GF-D8 (cell line): ENCODE data around the gene EGFR.

ENCODE experiments used
- DNase-seq: peaks from one replicate; lab custom pipeline; 2025; lab: John Stamatoyannopoulos, UW

The EGFR gene

GRCh38 chr7:55081472-55082227, 62.8 kb downstream of the EGFR start:
- DNase-seq: no peak

GRCh38 chr7:55082228-55082603, 63.4 kb downstream of the EGFR start:
- no peak for DNase-seq

- no peak for DNase-seq
These were observed 64.4 kb downstream of the EGFR start for GRCh38 chr7:55083206-55083605.

- no peak for DNase-seq
These were observed 65.5 kb downstream of the EGFR start for GRCh38 chr7:55084307-55084706.

GRCh38 chr7:55085511-55086412, 66.9 kb downstream of the EGFR start:
- DNase-seq: no peak

- DNase-seq: no peak
These were observed 67.8 kb downstream of the EGFR start for GRCh38 chr7:55086413-55087201.

- no peak for DNase-seq
These were observed 68.7 kb downstream of the EGFR start for GRCh38 chr7:55087521-55087961.

GRCh38 chr7:55088107-55088506, 69.3 kb downstream of the EGFR start:
- no peak for DNase-seq

GRCh38 chr7:55088620-55089019, 69.8 kb downstream of the EGFR start:
- no peak for DNase-seq

- DNase-seq: no peak
These were observed 73.6 kb downstream of the EGFR start for GRCh38 chr7:55092186-55092974.

- no peak for DNase-seq
These were observed 74.2 kb downstream of the EGFR start for GRCh38 chr7:55092975-55093373.

GRCh38 chr7:55093674-55094073, 74.9 kb downstream of the EGFR start:
- DNase-seq: no peak

GRCh38 chr7:55094092-55094690, 75.4 kb downstream of the EGFR start:
- DNase-seq: no peak

GRCh38 chr7:55095672-55096071, 76.9 kb downstream of the EGFR start:
- DNase-seq: no peak

- DNase-seq: no peak
These were observed 77.5 kb downstream of the EGFR start for GRCh38 chr7:55096323-55096722.

- DNase-seq: no peak
These were observed 78.3 kb downstream of the EGFR start for GRCh38 chr7:55097100-55097499.

GRCh38 chr7:55099066-55099820, 80.4 kb downstream of the EGFR start:
- no peak for DNase-seq

- DNase-seq: no peak
These were observed 81.2 kb downstream of the EGFR start for GRCh38 chr7:55099821-55100543.

GRCh38 chr7:55100544-55101327, 81.9 kb downstream of the EGFR start:
- DNase-seq: no peak
